ENCODE measurements around the gene RPS2.

RPS2 gene

DNA sequence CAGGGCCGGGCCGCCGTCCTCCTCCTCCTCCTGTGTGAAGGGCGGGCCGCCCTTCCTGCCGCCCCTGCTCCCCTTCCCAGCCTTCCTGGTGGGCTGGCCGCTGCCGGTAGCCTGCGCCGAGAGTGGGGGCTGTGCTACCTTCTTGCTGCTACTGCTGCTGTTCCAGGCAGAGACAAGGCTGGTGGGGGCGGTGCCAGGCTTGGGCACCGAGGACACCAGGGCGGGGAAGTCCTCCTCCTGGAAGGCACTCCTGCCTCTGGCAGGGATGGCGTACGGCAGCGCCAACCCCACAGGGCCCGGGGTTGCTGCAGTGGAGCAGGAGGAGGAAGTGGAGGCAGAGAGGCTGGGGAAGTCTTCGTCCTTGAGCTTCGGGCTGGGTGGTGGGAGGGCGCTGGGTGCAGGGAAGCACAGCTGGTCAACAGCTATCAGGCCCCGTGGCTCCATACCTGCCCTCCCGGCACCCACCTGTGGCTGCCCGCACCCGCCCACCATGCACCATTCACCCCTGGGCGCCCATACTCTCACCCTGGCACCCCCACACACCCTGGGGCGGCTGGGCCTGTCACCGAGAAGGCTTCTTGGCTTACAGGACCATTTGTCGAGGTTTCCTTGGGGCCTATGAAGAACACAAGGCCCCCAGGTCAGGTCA lies 35.4 kb upstream of the RPS2 start:
- Histone ChIP-seq H3K4me1 (ENCODE audit: insufficient read depth, low read length) (no peaks in the 10 kb centered on the region), H3K9me3 (ENCODE audit: insufficient read depth, low read length, severe bottlenecking) (no peaks in the 10 kb centered on the region), H2AFZ (ENCODE audit: low read depth, low read length) (no peak overlapping the region), H3K9ac (ENCODE audit: low read depth, low read length) (no peak overlapping the region), H3K4me3 (ENCODE audit: low read depth in 1 of 2, low read length in 2 of 2) (no peak overlapping the region), H3K27ac (ENCODE audit: low read length) (no peak overlapping the region), H3K4me2 (ENCODE audit: insufficient read depth, low read length) (no peak overlapping the region), H4K20me1 (ENCODE audit: insufficient read depth, low read length) (peaks cover 41% of the 10 kb centered on the region), H3K36me3 (ENCODE audit: insufficient read depth, low read length) (peaks cover 81% of the 10 kb centered on the region), H3K27me3 (ENCODE audit: insufficient read depth, low read length, poor library complexity) (no peaks in the 10 kb centered on the region), H3K79me2 (ENCODE audit: insufficient read depth, low read length) (peaks cover 18% of the 10 kb centered on the region)
- ATAC-seq (ENCODE audit: insufficient read depth, low read depth), result no peak
- DNase-seq, result no peak
- TF ChIP-seq, protein P1, sequence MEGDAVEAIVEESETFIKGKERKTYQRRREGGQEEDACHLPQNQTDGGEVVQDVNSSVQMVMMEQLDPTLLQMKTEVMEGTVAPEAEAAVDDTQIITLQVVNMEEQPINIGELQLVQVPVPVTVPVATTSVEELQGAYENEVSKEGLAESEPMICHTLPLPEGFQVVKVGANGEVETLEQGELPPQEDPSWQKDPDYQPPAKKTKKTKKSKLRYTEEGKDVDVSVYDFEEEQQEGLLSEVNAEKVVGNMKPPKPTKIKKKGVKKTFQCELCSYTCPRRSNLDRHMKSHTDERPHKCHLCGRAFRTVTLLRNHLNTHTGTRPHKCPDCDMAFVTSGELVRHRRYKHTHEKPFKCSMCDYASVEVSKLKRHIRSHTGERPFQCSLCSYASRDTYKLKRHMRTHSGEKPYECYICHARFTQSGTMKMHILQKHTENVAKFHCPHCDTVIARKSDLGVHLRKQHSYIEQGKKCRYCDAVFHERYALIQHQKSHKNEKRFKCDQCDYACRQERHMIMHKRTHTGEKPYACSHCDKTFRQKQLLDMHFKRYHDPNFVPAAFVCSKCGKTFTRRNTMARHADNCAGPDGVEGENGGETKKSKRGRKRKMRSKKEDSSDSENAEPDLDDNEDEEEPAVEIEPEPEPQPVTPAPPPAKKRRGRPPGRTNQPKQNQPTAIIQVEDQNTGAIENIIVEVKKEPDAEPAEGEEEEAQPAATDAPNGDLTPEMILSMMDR (IDR thresholded peaks at IDR 0.05; ENCODE audit: borderline replicate concordance, extremely low read depth, low read length, poor library complexity, severe bottlenecking), result no peak
- no peak for TF ChIP-seq EZH2 (IDR thresholded peaks at IDR 0.05; ENCODE audit: borderline replicate concordance, low read depth, low read length, severe bottlenecking)

DNA sequence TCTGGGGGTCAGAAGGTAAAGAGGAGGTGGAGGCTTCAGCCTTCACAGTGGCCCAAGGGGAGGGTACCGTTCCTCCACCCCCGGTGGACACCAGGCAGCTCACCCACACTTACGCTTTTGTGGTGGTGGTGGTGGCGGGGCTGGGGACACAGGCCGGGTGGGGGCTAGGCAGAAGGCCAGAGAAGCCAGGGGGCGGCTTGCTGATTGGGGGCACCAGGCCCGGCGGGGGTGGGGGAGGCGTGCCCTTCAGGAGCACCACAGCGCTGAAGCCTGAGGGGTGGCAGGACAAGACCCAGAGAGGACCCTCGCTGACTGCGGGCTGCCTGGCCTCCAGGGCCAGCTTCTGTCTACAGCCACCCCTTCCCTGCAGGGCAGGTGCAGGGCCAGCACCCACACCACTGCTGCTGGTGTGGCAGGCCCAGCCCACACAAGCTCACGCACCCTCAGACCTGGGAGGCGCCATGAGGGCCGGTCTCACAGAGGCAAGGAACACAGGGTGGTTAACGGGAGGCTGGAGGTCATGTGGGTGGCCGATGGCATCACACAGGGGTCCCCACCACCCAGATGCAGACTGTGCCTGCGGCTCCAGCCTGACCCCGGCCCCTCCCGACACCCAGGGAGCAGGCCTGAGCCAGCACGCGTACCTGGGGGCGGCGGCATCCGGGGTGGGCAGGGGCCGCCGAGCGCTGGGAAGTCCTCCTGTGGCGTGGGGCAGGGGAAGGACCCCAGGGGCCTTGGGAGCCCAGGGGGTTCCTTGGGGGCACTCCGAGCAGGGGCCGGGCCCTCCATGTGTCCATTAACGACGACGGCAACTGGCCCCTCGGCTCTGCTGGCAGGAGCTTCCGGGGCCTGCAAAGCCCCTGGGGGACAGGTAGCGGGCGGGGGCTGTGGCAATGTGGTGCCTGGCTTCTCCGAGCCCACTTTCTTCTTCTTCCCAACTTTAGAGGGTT lies 34.5 kb upstream of the RPS2 start:
- Histone ChIP-seq H3K4me3 (ENCODE audit: low read depth in 1 of 2, low read length in 2 of 2) (no peak overlapping the region), H3K9ac (ENCODE audit: low read depth, low read length) (no peak overlapping the region), H3K36me3 (ENCODE audit: insufficient read depth, low read length) (peaks cover 73% of the 10 kb centered on the region), H3K4me2 (ENCODE audit: insufficient read depth, low read length) (no peak overlapping the region), H2AFZ (ENCODE audit: low read depth, low read length) (no peak overlapping the region), H3K27ac (ENCODE audit: low read length) (no peak overlapping the region), H3K4me1 (ENCODE audit: insufficient read depth, low read length) (no peaks in the 10 kb centered on the region), H3K27me3 (ENCODE audit: insufficient read depth, low read length, poor library complexity) (no peaks in the 10 kb centered on the region), H3K9me3 (ENCODE audit: insufficient read depth, low read length, severe bottlenecking) (no peaks in the 10 kb centered on the region), H3K79me2 (ENCODE audit: insufficient read depth, low read length) (peaks cover 9% of the 10 kb centered on the region), H4K20me1 (ENCODE audit: insufficient read depth, low read length) (peaks cover 33% of the 10 kb centered on the region)
- no peak for ATAC-seq (ENCODE audit: insufficient read depth, low read depth)
- TF ChIP-seq, protein P1 (IDR thresholded peaks at IDR 0.05; ENCODE audit: borderline replicate concordance, extremely low read depth, low read length, poor library complexity, severe bottlenecking), result no peak
- no peak for TF ChIP-seq EZH2 (IDR thresholded peaks at IDR 0.05; ENCODE audit: borderline replicate concordance, low read depth, low read length, severe bottlenecking)
- DNase-seq, result no peak

DNA sequence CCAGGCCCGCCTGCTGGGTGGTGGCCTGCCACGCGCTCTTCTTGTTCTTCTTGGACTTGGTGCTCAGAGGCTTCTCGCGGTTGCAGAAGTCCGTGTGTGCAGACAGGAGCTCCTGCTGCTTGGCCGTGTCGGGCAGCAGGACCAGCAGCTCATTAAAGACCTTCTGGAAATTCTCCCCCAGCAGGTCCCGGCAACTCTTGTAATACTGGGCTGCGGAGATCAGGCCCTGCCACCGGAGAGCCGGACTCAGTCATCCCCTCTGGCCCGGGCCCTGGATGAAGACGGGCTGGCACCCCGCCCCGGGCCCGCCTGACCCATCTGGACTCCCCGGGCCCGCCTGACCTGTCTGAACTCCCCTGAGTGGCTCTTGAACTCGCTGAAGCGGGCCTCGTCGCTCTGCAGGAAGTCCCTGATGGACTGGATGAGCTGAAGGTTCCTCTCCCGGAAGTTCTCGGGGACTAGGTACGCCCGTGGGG lies 33.8 kb upstream of the RPS2 start:
- Histone ChIP-seq H3K4me1 (ENCODE audit: insufficient read depth, low read length) (no peaks in the 10 kb centered on the region), H3K27me3 (ENCODE audit: insufficient read depth, low read length, poor library complexity) (no peaks in the 10 kb centered on the region), H3K36me3 (ENCODE audit: insufficient read depth, low read length) (peaks cover 66% of the 10 kb centered on the region), H2AFZ (ENCODE audit: low read depth, low read length) (no peak overlapping the region), H4K20me1 (ENCODE audit: insufficient read depth, low read length) (peaks cover 25% of the 10 kb centered on the region; the same call in 1 of the 2 replicates), H3K4me3 (ENCODE audit: low read depth in 1 of 2, low read length in 2 of 2) (no peak overlapping the region), H3K4me2 (ENCODE audit: insufficient read depth, low read length) (no peak overlapping the region), H3K9me3 (ENCODE audit: insufficient read depth, low read length, severe bottlenecking) (no peaks in the 10 kb centered on the region), H3K27ac (ENCODE audit: low read length) (no peak overlapping the region), H3K79me2 (ENCODE audit: insufficient read depth, low read length) (peaks cover 2% of the 10 kb centered on the region; the same call in 1 of the 2 replicates), H3K9ac (ENCODE audit: low read depth, low read length) (no peak overlapping the region)
- ATAC-seq (ENCODE audit: insufficient read depth, low read depth) (no peak), DNase-seq (no peak)
- TF ChIP-seq, protein P1 (IDR thresholded peaks at IDR 0.05; ENCODE audit: borderline replicate concordance, extremely low read depth, low read length, poor library complexity, severe bottlenecking), result no peak
- no peak for TF ChIP-seq EZH2 (IDR thresholded peaks at IDR 0.05; ENCODE audit: borderline replicate concordance, low read depth, low read length, severe bottlenecking)
